Measurements from ENCODE around the gene TTLL9.

TTLL9 gene

DNA sequence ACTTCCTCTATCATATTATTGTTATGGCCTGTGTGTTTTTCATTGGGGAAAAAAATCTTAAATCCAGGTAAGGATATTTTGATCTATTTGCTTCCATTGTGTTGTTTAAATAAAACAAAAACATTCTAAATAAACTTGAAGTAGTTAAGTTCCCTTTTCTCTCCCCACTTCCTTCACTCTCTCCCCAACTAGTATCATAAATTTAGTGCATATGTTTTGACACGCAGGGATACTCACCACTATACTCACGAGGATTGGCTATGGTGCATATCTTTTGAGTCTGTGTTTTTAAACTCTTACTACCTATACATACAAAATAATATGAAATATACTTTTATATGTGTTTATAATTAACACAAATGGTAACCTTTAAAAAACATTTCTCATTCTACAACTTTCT, 5.2 kb downstream of the TTLL9 start:
- Histone ChIP-seq H3K27me3 (ENCODE audit: insufficient read depth, low read depth, severe bottlenecking) (no peaks in the 10 kb centered on the region), H3K36me3 (peaks cover 2% of the 10 kb centered on the region; the same call in 1 of the 2 replicates), H3K27ac (no peak overlapping the region), H3K9me3 (ENCODE audit: severe bottlenecking) (no peaks in the 10 kb centered on the region), H3K4me3 (ENCODE audit: low read depth, low read length) (no peak overlapping the region)
- DNase-seq, result no peak
- TF ChIP-seq CTCF (IDR thresholded peaks at IDR 0.05; ENCODE audit: low read depth, low read length), result no peak

GRCh38 chr20:31877684-31878083, 7.2 kb downstream of the TTLL9 start:
- H3K27ac ChIP-seq, result no peak overlapping the region
- DNase-seq, result no peak
- H3K36me3 ChIP-seq, result peaks cover 2% of the 10 kb centered on the region; the same call in 1 of the 2 replicates
- H3K27me3 ChIP-seq (ENCODE audit: insufficient read depth, low read depth, severe bottlenecking), result no peaks in the 10 kb centered on the region
- no peak overlapping the region for H3K4me3 ChIP-seq (ENCODE audit: low read depth, low read length)
- H3K9me3 ChIP-seq (ENCODE audit: severe bottlenecking), result no peaks in the 10 kb centered on the region
- no peak for TF ChIP-seq CTCF (IDR thresholded peaks at IDR 0.05; ENCODE audit: low read depth, low read length)

DNA sequence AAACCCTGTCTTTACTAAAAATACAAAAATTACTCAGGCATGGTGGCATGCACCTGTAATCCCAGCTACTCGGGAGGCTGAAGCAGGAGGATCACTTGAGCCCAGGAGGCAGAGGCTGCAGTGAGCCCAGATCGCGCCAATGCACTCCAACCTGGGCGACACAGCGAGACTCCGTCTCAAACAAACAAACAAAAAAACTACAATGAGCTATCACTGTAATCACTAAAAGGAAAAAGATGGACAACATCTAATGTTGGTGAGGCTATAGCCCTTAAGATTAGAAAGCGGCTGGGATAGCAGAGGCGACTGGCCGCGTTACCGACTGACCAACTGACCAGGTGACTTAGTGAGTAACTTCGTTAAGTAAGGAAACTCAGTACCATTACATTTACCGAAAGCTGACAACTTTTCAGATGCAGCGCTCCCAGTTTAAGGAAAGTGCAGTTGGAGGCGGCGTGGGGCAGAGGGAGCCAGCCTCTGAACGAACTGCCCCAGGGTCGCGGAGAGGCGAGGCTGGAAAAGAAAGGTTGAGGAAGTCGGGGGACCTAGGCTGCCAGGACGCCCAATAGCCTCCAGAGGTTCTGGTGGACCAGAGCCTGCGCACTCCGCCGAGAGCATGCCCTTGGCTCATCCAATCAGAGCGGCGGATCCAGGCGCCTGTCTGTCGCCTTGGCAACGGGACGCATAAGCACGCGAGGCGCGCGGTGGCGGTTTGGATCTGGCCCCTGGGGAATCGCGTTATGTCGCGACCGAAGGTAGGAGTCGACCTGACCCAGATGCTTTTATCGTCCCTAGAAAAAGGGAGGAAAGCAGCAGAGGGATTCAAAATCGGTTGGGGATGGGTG, 8.9 kb downstream of the TTLL9 start:
- Histone ChIP-seq H3K27ac (peak overlapping the region; percentile 58), H3K27me3 (ENCODE audit: insufficient read depth, low read depth, severe bottlenecking) (no peaks in the 10 kb centered on the region), H3K9me3 (ENCODE audit: severe bottlenecking) (peaks cover 2% of the 10 kb centered on the region), H3K4me3 (ENCODE audit: low read depth, low read length) (peak overlapping the region; percentile 50), H3K36me3 (peaks cover 2% of the 10 kb centered on the region; the same call in 1 of the 2 replicates)
- no peak for TF ChIP-seq CTCF (IDR thresholded peaks at IDR 0.05; ENCODE audit: low read depth, low read length)
- DNase-seq, result peak; percentile 93

DNA sequence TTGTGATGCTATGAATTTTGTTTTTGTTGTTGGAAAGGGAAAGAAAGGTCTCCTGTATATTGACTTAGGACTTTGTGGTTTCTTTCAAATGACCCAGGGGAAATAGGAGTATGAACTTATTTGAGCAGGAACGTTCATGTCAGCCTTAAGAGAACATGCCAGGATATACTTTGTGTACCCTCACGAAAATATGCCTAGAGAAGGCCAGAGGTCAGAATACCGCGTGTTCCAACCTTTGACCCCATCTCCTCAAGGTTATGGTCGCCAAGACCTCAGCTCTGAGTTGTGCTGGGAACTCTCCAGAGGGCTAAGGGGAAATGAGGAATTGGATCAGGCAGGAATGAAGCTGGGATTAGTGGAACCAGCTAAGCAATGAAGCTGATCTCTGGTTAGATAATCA, 11.5 kb downstream of the TTLL9 start:
- Histone ChIP-seq H3K36me3 (peaks cover 2% of the 10 kb centered on the region; the same call in 1 of the 2 replicates), H3K4me3 (ENCODE audit: low read depth, low read length) (no peak overlapping the region), H3K27ac (no peak overlapping the region), H3K9me3 (ENCODE audit: severe bottlenecking) (peaks cover 2% of the 10 kb centered on the region), H3K27me3 (ENCODE audit: insufficient read depth, low read depth, severe bottlenecking) (no peaks in the 10 kb centered on the region)
- no peak for DNase-seq
- TF ChIP-seq CTCF (IDR thresholded peaks at IDR 0.05; ENCODE audit: low read depth, low read length), result no peak

DNA sequence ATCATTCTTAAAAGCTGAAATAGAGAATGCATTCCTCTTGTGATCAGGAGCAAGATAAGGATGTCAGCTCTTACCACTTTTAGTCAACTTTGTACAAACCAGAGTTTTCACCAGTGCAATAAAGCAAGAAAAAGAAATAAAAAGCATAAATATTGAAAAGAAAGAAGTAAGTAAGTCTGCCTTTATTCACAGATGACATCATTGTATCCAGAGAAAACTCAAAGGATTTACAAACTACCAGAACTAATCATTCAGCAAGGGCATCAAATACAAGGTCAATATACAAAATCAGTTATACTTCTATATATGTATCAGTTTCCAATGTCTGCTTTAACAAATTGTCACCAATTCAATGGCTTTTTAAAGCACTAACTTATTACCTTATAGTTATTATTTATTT, 13.4 kb downstream of the TTLL9 start:
- H3K9me3 ChIP-seq (ENCODE audit: severe bottlenecking), result peaks cover 6% of the 10 kb centered on the region
- no peak for TF ChIP-seq CTCF (IDR thresholded peaks at IDR 0.05; ENCODE audit: low read depth, low read length)
- no peaks in the 10 kb centered on the region for H3K36me3 ChIP-seq
- H3K27ac ChIP-seq, result no peak overlapping the region
- H3K4me3 ChIP-seq (ENCODE audit: low read depth, low read length), result no peak overlapping the region
- H3K27me3 ChIP-seq (ENCODE audit: insufficient read depth, low read depth, severe bottlenecking), result no peaks in the 10 kb centered on the region
- DNase-seq, result no peak

Measured in WERI-Rb-1 (cell line).